ENCODE measurements around the gene RPS6KA3.
"Not testable (repeated sequence)": the region's sequence is repeated elsewhere in the genome, so short reads cannot be mapped to it uniquely, and the experiment has no call there.

The RPS6KA3 gene

DNA sequence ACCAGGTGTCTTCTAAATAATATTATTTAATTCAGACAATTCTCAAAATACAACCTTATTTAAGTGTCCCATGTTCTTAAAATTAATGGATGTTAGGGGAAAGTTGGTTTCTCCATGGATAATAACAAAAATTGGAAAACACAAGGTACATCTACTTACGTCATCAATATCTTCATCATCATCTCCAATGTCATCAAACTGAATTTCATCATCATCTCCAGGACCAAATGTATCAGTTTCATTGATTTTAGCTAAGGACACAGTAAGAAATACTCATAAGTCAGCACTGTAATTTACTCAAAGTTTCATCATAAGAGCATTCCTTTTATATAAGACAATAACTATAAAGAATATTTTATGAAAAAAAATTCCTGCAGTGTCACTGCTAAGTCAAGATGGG is 136.4 kb downstream of the RPS6KA3 start:
- TF ChIP-seq, protein P1, sequence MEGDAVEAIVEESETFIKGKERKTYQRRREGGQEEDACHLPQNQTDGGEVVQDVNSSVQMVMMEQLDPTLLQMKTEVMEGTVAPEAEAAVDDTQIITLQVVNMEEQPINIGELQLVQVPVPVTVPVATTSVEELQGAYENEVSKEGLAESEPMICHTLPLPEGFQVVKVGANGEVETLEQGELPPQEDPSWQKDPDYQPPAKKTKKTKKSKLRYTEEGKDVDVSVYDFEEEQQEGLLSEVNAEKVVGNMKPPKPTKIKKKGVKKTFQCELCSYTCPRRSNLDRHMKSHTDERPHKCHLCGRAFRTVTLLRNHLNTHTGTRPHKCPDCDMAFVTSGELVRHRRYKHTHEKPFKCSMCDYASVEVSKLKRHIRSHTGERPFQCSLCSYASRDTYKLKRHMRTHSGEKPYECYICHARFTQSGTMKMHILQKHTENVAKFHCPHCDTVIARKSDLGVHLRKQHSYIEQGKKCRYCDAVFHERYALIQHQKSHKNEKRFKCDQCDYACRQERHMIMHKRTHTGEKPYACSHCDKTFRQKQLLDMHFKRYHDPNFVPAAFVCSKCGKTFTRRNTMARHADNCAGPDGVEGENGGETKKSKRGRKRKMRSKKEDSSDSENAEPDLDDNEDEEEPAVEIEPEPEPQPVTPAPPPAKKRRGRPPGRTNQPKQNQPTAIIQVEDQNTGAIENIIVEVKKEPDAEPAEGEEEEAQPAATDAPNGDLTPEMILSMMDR (IDR thresholded peaks at IDR 0.05; ENCODE audit: low read depth, low read length), result no peak
- no peak for TF ChIP-seq EZH2phosphoT487 (IDR thresholded peaks at IDR 0.05; ENCODE audit: low read depth)
- peaks cover 14% of the 10 kb centered on the region for H4K20me1 ChIP-seq (ENCODE audit: insufficient read depth, low read length)

DNA sequence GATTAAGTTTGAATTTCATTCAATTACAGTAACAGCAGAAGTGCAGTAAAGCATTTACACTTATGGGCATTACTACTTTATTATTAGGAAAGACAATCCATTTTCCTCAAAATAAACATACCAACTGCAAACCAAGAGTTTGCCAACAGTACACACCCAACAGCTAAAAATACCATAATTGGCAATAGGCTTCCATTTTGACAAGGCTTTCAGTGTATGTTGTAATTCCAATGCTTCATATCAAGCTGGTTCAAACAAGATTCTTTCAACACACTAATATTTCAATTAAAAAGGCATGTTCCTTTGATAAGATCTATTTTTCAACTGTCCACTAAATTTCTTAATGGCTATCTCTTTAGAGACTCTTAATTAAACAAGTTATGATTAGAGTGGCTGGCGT is 137.2 kb downstream of the RPS6KA3 start:
- Histone ChIP-seq H3K36me3 (replicated peaks; ENCODE audit: low read depth, low read length) (peaks cover 38% of the 10 kb centered on the region), H3K4me2 (ENCODE audit: low read length) (no peak overlapping the region), H3K4me3 (ENCODE audit: low read length) (no peak overlapping the region), H3K9me3 (ENCODE audit: insufficient read depth, low read length) (no peaks in the 10 kb centered on the region), H3K27ac (ENCODE audit: low read length) (no peak overlapping the region), H3K27me3 (ENCODE audit: low read depth, low read length) (no peaks in the 10 kb centered on the region), H3K79me2 (ENCODE audit: low read length) (peaks cover 7% of the 10 kb centered on the region; the same call in 1 of the 2 replicates), H2AFZ (ENCODE audit: low read depth, low read length) (no peak overlapping the region), H3K4me1 (ENCODE audit: low read length) (peaks cover 18% of the 10 kb centered on the region), H4K20me1 (ENCODE audit: insufficient read depth, low read length) (peaks cover 14% of the 10 kb centered on the region), H3K9ac (ENCODE audit: low read length) (no peak overlapping the region)
- no peak for TF ChIP-seq EZH2phosphoT487 (IDR thresholded peaks at IDR 0.05; ENCODE audit: low read depth)
- TF ChIP-seq, protein P1 (IDR thresholded peaks at IDR 0.05; ENCODE audit: low read depth, low read length), result no peak

More for the DNA sequence above, 136.4 kb downstream of the RPS6KA3 start:
- peaks cover 18% of the 10 kb centered on the region for H3K4me1 ChIP-seq (ENCODE audit: low read length)
- peaks cover 10% of the 10 kb centered on the region for H3K79me2 ChIP-seq (ENCODE audit: low read length)
- no peak overlapping the region for H3K27ac ChIP-seq (ENCODE audit: low read length)
- H3K4me3 ChIP-seq (ENCODE audit: low read length), result no peak overlapping the region
- H3K36me3 ChIP-seq (replicated peaks; ENCODE audit: low read depth, low read length), result peaks cover 35% of the 10 kb centered on the region
- H3K27me3 ChIP-seq (ENCODE audit: low read depth, low read length), result no peaks in the 10 kb centered on the region
- H3K9ac ChIP-seq (ENCODE audit: low read length), result no peak overlapping the region
- H3K9me3 ChIP-seq (ENCODE audit: insufficient read depth, low read length), result no peaks in the 10 kb centered on the region
- no peak overlapping the region for H2AFZ ChIP-seq (ENCODE audit: low read depth, low read length)
- H3K4me2 ChIP-seq (ENCODE audit: low read length), result no peak overlapping the region

DNA sequence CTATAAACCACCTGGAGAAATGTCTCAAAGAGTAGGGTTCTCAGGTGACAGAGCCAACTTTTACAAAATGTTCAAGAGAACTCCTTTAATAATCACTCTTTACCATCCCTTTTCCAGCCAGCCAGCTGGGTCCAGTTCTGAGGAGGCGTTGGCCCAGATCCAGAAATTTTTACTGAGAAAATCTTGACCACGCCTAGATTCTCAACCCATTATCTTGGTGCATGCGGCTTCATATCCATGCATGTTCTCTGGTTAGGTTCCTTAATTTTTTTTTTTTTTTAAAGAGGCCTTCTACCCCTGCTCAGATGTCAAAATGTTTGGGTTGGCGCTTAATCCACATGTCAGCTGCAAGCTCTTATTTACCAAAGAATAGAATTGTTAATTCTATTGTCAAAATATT is 138.0 kb downstream of the RPS6KA3 start:
- Histone ChIP-seq H3K27ac (ENCODE audit: low read length) (no peak overlapping the region), H3K36me3 (replicated peaks; ENCODE audit: low read depth, low read length) (peaks cover 35% of the 10 kb centered on the region)

DNA sequence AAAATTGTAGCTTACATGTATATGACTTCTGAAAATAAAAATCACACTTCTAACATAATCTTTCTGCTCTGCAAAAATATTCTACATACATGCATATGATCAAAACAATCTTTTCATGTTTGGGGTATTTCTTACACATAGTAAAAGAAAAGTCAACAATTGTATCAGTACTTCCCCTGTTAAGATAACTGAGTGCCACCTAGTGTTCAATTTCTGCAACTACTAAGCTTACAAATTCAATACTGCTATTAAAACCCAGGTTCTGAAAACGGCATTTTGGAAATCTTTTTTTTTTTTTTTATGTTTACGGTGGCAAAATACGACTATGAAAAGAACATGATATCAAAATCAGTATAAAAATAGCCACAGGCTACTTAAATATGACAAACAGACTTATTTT is 139.3 kb downstream of the RPS6KA3 start:
- TF ChIP-seq, protein P1 (IDR thresholded peaks at IDR 0.05; ENCODE audit: low read depth, low read length), result peak; percentile 9; the same call in 1 of the 2 replicates
- H3K36me3 ChIP-seq (replicated peaks; ENCODE audit: low read depth, low read length), result peaks cover 29% of the 10 kb centered on the region
- H3K9ac ChIP-seq (ENCODE audit: low read length); H3K4me3 ChIP-seq (ENCODE audit: low read length); H4K20me1 ChIP-seq (ENCODE audit: insufficient read depth, low read length); H3K9me3 ChIP-seq (ENCODE audit: insufficient read depth, low read length); H3K27me3 ChIP-seq (ENCODE audit: low read depth, low read length); H3K79me2 ChIP-seq (ENCODE audit: low read length); H3K4me1 ChIP-seq (ENCODE audit: low read length); H3K4me2 ChIP-seq (ENCODE audit: low read length); H2AFZ ChIP-seq (ENCODE audit: low read depth, low read length); H3K27ac ChIP-seq (ENCODE audit: low read length): not testable (repeated sequence)

More for the DNA sequence above, 138.0 kb downstream of the RPS6KA3 start:
- H3K9ac ChIP-seq (ENCODE audit: low read length), result no peak overlapping the region
- no peak overlapping the region for H3K4me2 ChIP-seq (ENCODE audit: low read length)
- TF ChIP-seq EZH2phosphoT487 (IDR thresholded peaks at IDR 0.05; ENCODE audit: low read depth), result no peak
- TF ChIP-seq, protein P1 (IDR thresholded peaks at IDR 0.05; ENCODE audit: low read depth, low read length), result no peak
- H3K4me1 ChIP-seq (ENCODE audit: low read length), result peaks cover 16% of the 10 kb centered on the region
- H2AFZ ChIP-seq (ENCODE audit: low read depth, low read length), result no peak overlapping the region
- no peak overlapping the region for H3K4me3 ChIP-seq (ENCODE audit: low read length)
- peaks cover 6% of the 10 kb centered on the region; the same call in 1 of the 2 replicates for H3K79me2 ChIP-seq (ENCODE audit: low read length)
- H4K20me1 ChIP-seq (ENCODE audit: insufficient read depth, low read length), result peaks cover 13% of the 10 kb centered on the region
- H3K27me3 ChIP-seq (ENCODE audit: low read depth, low read length), result no peaks in the 10 kb centered on the region
- no peaks in the 10 kb centered on the region for H3K9me3 ChIP-seq (ENCODE audit: insufficient read depth, low read length)

DNA sequence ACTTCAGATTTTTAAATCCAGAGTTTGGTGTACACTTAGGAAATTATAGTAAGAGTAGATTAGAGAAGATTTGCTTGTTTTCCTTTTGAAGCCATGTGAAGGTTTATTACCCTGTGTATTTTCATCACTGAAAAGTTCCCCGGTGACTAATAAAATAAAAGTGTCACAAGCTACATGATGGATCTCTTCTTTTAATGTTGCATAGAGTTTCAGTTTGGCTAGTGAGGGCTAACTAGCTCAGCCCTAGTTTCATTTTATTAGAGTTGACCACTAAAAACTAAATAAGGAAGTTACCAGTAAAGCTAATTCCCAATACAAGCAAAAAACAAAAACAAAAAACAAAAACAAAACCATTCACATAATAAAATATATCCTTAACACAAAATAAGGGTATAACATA is 139.9 kb downstream of the RPS6KA3 start:
- H3K27ac ChIP-seq (ENCODE audit: low read length); H3K9me3 ChIP-seq (ENCODE audit: insufficient read depth, low read length); H3K9ac ChIP-seq (ENCODE audit: low read length); H3K4me3 ChIP-seq (ENCODE audit: low read length); H3K4me1 ChIP-seq (ENCODE audit: low read length); H2AFZ ChIP-seq (ENCODE audit: low read depth, low read length); H3K4me2 ChIP-seq (ENCODE audit: low read length); H4K20me1 ChIP-seq (ENCODE audit: insufficient read depth, low read length); H3K27me3 ChIP-seq (ENCODE audit: low read depth, low read length); H3K79me2 ChIP-seq (ENCODE audit: low read length): not testable (repeated sequence)
- peaks cover 23% of the 10 kb centered on the region for H3K36me3 ChIP-seq (replicated peaks; ENCODE audit: low read depth, low read length)

Measured in OCI-LY3 (cell line).